ENCODE results near the gene FAM53B. TPM values are rescaled to one million over a fixed set of nuclear protein-coding genes. Genes with fewer than 3 reads are reported as not detected.

Gene FAM53B
- total RNA-seq, 1 donor from 2014 or later, result 28.3 TPM

DNA sequence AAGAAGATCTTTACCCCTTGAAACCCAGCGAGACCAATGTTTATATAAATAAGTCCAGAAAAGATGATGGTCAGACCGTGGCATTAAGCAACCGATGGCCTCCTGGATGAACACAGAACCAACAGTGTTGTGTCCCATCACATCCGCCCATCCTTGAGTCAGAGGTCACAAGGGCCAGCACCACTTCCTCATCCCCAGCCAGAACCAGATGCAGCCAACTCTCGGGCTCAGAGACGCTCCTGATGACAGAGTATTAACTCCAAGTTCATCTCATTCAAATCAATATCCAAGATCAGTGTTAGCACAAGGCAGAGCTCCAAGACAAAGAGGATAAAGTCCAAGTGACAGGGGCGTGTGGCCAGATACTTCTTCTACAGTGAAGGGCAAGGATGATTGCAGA, 63.5 kb downstream of the FAM53B start:
- no peak for DNase-seq (ENCODE audit: low read depth)

DNA sequence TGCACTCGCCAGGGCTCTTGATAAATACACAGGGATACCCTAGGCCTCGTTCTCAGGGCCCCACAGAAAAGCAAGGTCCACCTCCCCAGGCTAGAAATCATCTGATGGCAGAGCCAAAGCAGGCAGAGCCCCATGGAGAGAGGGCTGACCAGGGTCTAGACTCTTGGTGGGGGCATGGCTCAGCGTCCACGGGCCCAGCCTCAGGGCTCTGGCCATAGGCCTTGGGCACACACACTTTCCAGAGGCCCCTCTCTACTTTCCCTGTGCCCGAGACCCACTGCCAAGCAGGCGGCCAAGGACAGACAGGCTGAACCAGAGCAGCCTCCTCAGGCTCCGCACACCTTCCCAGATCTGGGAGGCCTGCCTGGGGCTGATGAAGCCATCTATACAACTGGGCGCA, 64.8 kb downstream of the FAM53B start:
- DNase-seq (ENCODE audit: low read depth), result no peak

DNA sequence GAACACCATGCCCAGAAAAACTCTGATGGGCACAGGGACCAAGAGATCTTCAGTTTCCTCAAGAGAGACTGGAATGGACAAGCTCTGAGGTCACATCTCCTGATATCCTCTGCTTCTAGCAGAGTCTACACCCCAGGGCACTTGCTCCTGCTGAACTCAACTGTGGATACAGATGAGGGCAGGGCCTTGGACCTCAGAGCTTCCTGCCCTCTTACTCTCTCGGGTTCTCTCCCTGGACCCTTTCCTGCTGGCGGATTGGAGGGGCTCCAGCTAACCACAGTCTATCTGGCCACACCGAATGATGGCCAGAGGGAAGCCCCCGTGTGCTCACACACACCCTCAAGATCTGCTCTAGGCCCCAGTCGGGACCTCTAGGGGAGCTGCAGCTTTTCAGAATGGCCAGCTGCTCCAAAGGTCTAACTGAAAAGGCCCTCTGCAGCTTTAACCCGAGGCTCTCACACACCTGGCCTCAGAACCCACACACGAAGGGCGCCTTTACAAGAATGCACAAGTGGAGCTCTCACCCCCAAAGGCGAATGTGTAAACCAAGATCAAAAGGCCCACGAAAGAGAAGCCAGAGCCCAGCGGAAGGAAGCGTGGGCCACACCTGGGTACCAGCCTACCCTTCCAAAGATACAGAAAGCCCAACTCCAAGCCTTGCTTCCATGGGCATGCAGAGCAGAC, 65.5 kb downstream of the FAM53B start:
- no peak for DNase-seq (ENCODE audit: low read depth)

DNA sequence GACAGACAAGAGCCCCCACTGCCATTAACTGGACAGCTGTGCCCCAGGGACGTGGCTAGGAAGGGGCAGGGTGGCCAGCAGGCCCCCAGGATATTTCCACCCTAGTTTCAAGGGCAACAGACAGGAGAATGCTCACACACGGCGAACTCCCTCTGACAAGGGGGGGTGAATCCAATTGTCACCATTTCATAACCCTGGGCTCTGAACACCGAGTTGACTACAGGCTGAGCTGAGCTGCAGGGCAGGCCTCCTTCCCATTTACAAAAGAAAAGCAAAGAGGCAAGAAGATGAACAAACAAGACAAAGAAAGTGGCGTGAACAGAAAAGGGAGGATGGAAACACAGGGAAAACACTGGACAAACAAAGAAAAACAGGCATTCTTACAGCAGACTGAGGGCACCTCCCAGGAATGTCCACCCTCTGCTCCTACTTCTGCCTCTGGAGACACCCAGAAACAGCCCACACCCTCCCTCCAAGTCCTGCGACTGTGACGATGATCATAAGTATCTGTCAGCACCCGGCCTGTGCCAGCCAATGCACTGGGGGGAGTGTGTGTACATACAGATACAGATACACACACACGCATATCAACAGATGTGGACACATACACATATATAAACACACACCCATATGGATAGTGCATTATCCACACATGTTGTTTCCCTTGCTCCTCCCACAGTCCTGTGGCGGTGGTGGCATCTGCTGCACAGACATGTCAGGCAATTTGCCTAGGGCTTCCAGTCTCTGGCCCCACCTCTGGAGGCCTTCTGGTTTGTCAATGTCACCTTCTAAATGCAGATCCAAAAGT, 66.2 kb downstream of the FAM53B start:
- DNase-seq (ENCODE audit: low read depth), result peak; percentile 41

DNA sequence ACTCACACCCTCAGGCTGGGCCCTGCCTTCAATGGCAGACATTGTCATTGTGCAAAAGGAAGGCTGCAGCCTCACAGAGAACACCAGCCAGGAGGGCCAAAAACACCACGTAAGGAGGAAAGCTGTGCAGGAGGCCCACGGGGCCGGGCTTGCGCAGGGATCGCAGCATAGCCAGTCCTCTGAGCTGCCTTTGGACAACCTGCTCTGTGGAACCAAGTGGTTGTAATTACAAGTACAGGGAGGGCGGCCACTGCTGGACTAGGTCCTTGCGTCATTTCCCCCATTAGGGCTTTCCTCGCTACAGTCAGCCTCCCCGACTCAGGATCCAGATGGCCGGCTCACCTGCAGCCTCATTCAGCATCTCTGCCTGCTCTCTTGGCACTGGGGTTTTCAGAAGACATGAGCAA, 66.9 kb downstream of the FAM53B start:
- DNase-seq (ENCODE audit: low read depth), result no peak

DNA sequence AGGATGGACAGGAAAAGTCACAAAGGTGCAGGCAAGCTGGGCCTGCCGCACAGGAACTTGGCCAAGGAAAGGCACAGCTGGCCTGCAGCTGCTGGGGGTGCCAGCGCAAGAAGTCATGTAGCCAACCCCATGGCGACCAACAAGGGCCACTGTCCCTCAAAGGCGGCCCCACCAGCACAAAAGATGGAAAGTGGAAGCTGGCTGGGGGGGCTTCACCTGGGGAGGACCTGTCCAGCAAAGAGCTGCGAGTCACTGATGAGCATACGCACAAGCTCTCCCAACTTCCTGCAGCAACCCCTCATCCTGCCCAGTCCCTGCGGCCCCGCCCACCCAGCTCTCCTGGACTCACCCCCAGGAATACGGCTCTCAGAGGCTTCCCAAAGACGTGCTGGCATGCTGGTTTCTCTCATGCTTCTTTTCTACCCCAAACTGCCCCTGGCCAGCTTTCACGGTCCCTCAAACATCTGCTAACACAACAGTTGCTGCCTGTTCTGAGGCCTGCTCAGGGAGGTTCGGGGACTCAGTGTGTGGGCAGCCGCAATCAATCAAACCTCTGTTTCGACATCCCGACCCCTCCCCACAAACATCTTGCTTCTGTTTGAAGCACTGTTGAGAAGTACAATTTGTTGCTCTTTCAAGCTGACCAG, 67.6 kb downstream of the FAM53B start:
- DNase-seq (ENCODE audit: low read depth), result no peak

DNA sequence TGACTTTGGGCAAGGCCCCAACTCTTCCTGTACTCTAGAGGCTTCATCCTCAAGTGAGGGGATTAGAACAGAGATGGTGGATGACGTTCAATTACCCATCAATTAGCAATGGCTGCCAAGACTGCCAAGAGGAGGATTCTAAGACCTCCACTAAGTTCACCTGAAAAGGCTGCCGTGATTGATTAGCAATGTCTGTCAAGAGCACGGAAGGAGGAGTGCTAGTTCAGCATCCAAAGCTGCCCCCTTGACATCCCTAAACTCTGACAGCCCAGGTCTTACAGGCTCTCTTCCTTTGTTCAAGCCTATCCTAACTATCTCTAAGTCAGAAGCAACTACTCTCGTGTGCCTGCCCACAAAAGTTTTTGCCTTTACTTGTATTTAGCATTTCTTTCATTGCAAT, 68.4 kb downstream of the FAM53B start:
- DNase-seq (ENCODE audit: low read depth), result no peak

DNA sequence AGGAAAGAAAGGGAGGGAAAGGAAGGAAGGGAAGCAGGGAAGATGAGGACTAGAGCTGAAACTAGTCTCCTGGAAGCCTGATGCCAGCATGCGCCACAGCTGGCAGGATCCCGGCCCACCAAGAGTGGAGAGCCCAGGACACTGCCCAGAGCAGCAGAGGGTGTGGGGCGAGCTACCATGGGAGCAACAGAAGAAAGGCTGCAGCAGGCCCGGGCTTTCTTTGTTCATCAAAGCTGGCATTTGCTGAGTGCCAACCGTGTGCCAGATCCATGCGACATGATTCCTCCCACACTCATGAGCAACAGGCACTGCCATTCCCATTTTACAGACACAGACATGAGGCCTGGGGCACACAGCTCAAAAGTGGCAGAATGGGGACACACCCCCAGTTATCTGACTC, 68.9 kb downstream of the FAM53B start:
- DNase-seq (ENCODE audit: low read depth), result no peak

DNA sequence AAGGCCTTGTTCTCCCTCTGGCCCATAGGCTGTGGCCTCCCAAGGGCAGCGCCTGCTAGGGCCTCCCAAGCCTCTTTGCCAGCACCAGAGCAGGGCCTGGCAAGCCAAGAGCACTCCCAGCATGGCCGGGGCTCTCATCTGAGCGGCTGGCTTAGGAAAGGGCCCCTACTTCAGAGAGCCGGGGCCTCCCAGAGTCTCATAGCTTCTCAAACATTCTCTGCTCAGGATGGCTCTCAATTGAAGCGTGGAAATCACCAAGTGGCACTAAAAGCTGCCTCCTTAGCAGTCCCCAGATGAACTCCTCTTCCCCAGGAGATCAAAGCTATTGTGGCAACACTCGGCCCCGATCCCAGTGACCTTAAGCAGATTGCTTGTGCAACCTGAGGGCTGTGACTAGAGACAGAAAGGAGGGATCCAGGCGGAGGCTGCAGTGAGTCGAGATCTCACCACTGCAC, 69.4 kb downstream of the FAM53B start:
- DNase-seq (ENCODE audit: low read depth), result no peak

DNA sequence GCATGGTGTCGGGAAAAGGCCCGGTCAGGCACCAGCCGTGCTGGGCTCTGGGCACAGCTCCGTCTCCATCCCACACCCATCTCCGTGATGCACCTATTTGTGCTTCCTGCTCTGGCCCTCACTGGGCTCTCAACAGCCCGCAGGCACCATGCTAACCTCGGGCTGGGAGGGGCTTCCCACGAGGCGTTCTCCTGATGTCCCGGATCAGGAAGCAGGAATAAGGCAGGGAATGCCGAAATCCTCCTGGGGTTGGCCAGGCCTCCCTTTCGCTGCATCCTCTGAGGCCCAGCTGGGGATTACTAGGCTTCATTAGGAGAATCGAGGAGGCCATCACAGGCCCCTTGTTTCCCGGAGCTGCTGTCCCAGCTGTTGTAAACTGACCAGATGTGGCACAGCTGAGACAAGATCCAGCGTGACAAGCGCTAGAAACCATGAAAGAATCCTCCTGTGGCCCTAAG, 72.0 kb downstream of the FAM53B start:
- DNase-seq (ENCODE audit: low read depth), result no peak

DNA sequence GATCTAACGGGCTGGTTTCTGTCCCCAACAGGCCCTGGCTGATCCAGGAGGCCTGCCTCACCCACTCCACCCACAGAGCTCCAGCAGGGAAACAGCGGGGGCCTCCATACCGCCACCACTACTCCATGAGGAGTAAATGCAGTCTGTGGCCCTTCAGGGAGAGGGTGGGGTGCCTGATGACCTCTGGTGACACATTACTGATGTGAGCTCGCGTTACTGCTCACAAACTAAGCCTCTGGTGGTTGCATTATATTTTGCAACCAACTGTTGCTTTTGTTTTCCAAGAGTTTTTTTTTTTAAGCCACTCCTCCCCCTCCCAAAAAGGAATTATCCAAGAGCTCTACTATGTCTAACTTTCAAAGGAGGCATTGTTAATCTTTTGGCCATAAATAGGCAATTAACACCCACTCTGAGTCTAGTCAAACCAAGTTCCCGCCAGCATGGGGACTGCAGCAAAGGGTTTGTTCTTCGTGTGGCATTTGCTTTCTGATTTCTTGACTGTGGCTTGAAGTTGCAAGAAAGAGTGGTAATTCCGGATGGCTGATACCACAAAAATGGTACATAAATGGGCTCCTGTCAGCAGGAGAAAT, 72.6 kb downstream of the FAM53B start:
- peak; percentile 85 for DNase-seq (ENCODE audit: low read depth)

DNA sequence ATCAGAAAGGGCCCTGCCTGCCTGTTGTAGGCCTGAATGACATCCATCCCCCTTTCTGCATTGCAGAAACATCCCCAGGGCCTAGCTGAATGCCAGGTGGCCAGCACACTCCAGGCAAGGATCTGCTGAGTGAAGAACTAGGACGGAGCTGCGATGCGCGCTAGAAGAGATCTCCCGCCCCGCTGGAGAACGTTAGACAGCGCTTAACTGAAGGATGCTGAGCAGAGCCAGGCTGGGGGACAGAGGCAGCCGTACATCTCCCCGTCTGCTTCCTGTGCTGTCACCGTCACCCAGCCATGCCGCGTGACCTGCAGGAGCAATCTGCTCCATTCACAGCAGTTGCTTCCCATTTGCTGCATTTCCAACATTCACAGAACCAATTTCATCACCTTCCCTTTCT, 73.3 kb downstream of the FAM53B start:
- DNase-seq (ENCODE audit: low read depth), result no peak

DNA sequence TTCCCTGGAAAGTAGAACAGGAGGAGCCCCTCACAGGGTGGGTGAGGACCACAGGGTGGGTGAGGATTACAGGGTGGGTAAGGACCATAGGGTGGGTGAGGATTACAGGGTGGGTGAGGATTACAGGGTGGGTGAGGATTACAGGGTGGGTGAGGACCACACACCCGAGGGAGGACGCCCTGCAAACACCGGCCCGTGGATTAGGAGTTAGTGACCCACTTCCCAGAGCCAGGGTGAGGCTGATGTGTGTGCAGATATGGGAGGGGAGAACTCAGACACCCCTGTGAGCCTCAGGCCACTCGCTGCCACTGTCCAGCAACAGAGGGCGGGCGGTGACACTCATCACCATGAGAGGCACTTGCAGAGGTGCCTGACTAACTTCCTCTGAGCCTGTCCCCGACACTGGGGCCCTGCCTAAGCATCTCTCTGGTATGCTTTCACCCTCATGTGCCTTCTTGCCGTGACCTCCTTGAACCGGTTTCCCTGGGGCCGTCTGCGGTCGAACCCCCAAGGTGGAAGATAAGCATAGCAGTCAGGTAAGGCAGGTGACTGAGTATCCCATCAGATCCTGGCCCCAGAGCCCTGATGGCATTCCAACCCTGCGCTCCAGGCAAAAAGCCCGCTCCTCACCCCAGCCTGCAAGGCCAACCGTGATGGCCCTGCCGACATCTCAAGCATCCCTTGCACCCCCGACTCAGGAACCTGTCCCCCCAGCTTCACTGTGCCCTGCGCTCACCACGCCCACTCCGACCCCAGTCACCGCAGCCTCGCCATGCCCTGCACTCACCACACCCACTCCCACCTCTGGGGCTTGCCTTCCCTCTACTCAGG, 74.1 kb downstream of the FAM53B start:
- DNase-seq (ENCODE audit: low read depth), result no peak

DNA sequence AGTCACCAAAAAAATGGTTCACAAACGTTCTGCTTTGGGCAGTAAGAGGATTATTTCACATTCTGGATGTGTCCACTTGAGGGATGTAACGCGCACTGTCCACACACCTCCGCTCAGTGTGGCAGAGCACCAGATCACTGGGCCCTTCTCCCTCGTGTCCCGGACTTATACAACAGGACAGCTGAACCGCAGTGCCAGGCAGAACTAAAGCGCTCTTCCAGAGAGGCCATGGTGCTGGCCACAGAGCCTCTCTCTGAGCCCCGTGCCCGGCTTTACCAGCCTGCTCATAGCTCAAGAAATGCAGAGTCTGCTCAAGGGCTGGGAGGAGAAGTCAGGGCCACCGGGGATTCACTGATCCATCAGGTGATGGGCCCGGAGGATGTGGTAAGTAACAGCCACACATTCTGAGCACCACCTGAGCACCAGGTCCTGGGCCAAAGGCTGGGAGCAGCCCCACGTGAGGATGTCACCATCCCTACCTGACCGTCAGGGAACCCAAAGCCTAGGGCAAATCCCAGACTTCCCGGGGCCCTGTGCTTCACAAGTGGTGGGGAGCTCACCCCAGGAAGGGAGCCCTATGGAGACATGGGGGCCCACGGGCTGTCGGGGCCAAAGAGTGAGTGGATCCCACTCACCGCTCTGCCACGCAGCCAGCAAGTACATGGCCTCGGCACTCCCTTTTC, 74.9 kb downstream of the FAM53B start:
- DNase-seq (ENCODE audit: low read depth), result no peak

DNA sequence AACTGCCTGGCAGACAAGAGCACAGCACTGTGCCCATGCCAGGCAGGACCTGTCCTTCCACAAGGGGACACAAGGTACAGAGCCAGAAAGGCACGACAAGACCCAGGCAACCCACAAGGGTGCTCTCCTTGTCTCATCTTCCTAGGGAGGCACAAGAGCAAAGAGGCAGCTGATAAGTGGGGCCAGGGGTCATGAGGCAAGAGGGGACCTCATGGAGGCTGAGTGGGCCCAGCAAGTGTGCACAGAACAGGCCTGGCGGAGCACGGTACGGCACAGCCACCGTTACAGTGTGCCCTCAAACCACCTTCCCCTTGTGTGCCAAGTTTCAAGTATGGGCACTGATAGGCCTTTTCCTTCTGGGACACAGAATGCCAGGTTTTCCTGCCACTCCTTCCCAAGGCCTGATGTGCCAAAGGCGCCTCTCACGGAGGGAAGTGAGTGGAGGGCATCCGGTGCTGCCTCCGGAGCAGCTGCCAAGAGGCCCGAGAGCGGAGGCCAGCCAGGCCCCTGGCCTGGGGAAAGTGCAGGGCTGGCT, 75.6 kb downstream of the FAM53B start:
- DNase-seq (ENCODE audit: low read depth), result no peak

DNA sequence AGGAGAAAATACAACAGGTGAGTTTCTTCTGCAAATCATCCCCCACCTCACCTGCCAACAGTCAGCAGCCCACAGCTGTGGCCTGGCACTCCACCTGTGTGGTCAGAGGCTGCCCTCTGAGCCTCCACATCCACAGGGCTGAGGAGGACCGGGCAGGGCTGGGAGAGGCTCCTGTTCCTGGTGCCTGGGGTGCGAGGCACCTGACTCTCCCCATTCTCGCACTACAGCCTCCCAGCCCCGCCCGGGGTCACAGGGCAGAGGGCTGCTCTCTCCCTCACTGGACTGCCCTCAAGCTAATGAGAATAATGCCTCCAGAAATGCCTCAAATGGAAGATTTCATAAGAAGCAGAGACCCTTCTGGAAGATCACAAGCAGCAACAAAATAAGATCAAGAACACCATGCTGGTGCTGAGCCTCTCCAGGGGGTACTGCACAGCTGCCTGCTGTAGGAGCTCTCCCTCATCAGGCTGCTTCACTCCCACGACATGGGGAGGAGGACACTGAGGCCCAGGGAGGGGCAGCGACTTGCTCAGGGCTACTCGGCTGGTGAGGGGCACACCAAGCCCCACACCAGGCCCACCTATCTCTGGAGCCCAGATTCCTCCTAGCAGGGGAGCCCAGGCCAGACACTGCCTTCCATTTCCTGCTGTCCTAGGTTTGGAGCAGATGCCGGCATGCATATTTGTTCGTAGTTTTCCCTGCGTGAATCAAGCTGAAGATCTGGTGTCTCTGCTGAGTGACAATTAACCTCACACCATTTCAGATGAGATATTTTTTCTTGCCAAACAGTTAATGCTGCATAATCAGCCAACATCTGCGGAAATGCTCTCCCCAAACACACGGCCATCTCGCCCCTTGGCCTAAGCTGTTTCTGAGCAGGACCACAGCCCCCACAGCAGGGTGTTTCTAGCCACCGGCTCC, 76.5 kb downstream of the FAM53B start:
- no peak for DNase-seq (ENCODE audit: low read depth)

DNA sequence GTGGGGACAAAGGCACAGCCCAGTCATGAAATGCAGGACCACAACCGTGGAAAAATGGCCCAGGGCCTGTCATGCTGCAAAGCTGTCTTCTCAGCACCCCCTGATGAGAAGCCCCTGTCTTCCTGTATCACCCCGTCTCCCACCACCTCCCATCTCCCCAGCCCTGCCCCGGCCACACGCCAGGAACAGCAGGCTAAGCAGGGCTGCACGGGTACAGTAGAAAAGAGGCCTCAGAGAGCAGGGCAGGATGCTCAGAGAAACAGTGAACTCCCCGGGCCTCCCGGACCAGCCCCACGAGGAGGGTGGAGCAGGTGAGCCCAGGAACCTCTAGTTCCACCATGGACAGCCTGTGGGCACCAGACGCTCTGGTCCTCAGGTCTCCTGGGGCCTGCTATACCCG, 77.7 kb downstream of the FAM53B start:
- DNase-seq (ENCODE audit: low read depth), result no peak

DNA sequence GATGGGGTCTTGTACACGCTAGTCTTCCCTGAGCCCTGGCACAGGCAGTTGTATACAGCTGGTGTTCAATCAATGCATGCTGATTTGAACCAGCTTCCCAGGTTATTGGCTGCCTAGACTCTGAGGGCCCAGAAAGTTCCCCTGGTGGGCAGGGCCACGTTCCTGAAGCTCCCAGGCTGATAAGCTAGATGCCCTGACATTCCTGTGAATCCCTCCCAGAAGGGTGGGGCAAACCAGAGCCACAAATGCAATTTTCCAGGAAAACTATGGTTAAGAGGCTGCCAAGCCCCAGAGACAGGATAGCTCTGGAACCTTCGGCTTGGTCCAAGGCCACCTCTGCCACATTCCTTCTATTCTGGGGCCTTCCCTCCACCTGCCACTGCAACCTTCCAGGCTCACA, 78.2 kb downstream of the FAM53B start:
- no peak for DNase-seq (ENCODE audit: low read depth)

DNA sequence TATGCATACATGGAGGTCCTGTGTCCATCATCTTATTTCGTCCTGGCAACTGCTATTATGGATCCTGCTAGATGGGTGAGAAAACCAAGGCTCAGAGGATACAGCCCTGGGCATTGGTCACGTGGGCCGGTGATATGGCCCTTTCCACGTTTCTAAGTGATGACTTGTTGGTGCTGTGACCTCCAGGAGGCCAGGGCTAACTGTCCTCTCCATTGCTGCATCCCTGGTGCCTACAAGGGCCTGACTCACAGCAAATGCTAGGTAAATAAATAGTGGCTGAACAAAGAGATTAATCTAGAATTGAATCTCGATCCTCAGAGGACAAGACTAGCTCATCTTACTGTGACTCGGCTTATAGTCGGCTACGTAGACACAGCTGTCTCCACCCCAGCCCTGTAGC, 78.6 kb downstream of the FAM53B start:
- DNase-seq (ENCODE audit: low read depth), result no peak

Data from myocyte (in vitro differentiated cells).